HG03354 (cell line): ENCODE results near the gene MME.
"Not testable (repeated sequence)": the region's sequence is repeated elsewhere in the genome, so short reads cannot be mapped to it uniquely, and the experiment has no call there.

ENCODE experiments used
- ATAC-seq: cut with Tn5 transposase; IDR thresholded peaks from one replicate; pipeline ENCODE4 v1.9.1; 2021; ENCODE audit warnings: mild to moderate bottlenecking; ENCODE audit not compliant: unreplicated experiment, poor library complexity, severe bottlenecking

The MME gene

DNA sequence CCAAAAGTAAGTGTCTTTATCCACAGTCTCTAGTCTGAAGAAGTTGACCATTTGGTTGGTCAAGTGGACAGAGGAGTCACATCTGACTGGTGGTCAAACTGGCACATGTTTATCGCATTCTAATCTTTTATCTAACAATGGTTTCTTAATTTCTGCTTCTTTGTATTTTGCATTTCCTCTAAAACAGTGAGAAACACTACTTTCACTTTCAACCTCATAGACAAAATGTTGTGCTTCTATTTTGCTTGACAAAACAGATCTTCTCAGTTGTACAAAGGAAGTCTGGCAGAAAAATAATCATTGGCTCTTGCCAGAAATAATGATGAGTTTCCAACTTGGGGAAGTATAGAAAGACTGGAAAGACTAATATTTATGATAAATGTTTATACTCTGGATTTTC is 103.9 kb downstream of the MME start:
- ATAC-seq, result peak; percentile 69

DNA sequence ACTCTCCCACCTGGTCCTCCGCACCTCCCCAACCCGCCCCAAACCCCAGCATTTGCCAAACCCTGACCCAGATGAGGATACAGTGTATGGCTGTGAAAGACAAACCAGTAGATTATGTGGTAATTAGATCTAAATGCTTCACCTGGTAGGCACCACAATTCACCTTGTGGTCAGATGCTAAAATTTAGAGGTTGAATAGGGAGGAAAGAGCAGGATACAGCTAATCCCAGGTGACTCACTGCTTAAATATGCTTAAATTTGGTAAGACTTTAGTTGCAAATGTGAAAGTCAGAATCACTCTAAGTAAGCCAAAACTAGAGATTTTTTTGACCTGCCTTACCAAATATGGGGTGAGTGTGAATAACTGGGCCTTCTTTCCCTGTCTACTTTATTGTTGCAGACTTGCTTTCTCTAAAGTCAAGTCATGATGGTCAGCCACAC is 105.5 kb downstream of the MME start:
- no peak for ATAC-seq

DNA sequence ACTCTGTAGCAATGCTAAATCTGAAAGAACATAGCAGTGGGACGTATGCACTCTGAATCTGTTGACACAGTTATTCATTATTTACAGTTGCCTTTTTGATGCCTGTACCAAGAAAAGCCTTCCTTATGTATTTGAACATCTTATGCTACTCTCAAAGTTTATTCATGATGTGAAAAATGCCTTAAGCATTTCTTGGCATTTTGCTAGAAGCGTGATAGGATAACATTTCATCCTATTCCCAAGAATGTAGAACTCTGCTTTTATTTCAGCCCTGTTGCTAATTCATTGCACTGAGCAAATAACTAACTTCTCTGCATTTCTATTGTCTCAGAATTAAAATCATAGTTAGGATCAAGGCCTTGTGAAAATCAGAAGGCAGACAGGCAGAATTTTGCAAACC is 107.9 kb downstream of the MME start:
- no peak for ATAC-seq

DNA sequence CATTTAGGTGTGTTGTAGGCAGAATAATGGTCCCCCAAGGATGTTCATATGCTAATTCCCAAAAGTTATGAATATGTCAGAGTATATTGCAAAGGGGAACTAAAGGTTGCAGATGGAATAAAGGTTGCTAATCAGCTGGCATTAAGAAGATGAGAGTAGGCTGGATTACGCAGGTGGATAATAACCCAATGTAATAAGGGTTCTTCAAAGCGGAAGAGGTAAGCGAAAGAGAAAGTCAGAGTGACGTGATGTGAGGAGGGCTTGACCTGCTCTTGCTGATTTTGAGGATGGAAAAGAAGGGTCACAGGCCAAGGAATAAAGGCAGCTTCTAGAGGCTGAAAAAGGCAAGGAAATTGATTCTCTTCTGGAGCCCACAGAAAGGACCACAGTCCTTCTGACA is 109.4 kb downstream of the MME start:
- no peak for ATAC-seq

DNA sequence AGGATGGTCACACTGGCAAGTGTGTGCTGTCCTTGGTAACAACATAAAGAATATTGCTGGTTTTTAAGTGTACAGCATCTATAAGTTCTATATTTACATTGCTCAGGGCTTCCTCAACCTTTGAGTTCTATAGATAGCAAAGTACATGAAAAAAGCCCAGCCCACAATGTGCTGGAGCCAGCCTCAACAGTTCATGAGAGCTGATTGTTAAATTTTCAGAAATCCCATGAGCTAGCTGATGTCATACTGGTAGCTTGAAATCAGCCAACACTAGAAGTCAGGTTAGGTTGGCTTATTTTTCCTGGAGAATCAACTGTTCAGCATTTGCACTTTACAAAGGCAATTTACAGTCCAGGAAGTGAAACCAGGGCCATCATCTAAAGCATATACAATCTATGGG is 110.6 kb downstream of the MME start:
- ATAC-seq, result no peak

DNA sequence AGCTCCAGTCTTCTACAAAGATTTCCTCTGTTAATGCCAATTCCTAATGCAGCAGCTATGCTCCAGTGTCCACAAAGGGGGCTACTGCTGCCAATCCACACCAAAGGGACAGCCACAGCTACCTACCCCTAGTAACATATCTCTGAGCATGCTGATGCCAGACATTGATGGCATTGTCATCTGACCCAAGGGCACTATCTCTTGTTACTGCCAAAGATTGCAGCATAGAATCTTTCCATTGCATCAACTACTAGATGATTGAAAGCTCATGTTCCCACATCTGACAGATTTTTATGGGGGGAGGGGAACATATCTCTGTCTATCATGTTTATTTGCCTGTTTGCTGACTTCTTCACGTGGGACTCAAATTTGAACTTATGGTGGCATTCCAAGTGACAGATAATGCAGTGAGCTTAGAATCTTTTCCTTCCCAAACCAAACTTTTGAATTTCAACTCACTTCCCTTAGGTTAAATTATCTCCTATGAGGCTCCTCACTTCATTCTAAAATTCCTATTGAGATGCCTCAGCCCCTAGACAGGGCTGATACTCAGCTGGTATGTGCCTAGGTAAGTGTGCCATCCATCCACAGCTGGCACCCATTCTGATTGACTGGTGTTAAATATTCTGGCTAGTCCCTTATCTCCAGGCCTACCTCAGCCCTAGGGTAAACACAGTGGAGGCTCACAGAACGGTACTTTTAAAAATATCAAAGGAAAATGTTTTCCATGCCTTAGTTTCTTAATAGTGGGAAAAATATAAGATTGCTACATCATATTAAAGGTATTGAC is 113.0 kb downstream of the MME start:
- no peak for ATAC-seq

DNA sequence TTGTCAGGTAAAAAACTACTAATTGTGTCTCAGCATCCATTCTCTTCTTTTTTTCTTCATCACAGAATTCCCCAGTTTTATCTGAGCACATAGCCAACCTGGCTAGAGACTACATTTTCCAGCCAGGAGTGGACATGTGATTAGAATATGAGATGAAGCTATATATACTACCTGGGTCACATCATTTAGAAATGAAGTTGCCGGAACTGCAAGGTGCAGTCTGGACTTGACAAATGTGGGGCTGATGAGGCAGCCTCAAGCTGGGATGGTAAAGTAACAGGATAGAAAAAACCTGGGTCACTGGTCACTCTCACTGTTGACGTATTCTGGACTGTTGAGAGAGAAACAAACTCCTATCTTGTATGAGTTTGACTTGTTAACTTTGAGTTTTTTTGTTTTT is 113.7 kb downstream of the MME start:
- ATAC-seq, result no peak

DNA sequence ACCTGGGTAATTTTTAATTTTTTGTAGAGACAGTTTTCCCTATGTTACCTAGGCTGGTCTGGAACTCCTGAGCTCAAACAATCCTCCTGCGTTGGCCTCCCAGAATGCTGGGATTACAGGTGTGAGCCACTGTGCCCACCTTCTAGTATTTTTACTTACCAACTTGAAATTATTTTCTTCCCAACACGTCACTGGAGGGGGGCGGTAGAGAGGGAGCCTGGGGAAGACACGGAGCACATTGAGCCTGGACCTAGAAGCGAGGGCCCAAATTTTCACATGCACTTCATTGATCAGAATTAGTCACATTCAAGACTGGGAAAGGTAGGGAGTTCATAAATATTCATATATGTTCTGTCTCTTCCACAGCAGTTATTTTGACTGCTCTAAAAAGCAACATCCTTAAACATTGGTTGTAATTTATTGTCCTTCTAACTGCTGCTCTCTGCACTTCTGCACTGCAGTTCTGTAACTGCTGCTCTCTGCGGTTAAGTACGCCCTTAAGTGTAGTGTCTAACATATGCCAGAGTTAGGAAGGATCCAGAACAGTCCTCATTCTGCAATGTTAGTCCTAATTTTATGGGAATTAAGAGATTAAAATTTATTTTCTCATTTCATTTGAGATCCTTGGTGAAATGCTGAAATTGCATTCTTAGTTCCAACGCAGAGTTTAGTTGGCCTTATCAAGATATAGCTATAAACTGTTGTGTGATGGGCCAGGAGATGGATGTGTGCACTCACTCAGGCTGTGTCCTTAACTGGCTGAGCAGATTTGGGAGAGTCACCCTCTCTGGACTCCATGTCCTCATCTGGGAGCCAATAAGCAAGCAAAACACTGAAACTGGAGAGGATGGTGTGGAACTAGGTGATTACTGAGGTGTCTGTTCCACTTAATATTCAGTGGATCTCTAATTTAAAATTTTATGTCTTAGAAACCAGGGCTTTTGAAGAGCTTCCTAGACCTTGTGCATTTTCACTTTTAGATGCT is 115.1 kb downstream of the MME start:
- no peak for ATAC-seq

DNA sequence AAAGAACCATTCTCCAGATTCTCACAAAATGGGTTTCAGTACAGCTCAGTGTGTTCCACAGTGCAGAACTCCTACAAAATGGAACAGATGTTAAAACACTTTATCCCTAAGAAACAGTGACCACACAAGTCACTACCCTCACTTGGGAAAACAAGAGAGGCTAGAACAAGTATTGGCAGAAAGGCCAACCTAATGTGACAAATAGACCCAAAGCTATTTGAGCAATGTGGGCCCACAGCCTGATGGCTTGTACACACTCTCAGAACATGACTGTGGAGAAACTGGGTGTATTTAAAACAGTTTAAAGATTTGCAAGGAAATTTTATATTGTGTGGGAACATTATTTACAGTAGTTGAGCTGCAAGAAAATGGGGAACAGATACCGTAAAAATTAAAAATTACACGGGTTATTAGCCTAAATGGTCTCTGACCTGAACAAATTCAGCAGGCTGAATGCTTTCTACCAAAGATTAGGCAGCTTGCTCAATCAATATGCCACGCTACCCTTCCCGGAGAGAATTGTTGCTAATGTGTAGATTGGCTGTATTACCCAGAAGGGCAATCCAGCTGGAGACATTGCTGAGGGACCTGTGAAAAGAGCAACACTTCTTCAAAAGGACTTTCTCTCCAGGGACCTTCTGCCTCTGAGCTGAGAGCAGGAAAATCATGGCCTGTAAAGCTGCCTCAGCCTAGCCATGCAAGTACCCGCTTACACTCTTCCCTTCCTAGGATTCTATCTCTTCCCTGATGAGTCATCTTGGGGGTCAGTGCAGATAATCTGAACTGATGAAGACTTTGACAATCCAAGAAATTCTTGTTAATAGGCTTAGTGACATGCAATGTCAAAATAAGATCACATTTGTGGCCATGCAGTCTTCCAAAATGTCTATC is 116.3 kb downstream of the MME start:
- no peak for ATAC-seq

DNA sequence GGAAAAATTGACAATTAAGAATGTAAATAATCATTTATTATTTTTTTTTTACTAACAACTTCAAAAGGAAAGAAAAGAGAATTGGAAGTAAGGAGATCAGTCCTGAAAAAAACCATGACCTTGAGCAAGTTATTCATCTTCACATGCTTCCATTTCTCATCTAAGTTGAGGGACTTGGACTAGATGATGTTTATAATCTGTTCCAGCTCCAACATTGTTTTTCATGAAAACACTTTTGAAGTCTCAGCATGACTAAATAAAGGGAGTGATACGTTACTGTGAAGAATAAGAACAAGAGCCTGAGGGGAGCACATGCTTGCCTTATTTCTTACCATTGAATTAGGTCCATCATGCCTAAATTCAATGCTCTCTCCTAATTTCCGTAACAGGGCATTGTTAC is 117.7 kb downstream of the MME start:
- no peak for ATAC-seq

DNA sequence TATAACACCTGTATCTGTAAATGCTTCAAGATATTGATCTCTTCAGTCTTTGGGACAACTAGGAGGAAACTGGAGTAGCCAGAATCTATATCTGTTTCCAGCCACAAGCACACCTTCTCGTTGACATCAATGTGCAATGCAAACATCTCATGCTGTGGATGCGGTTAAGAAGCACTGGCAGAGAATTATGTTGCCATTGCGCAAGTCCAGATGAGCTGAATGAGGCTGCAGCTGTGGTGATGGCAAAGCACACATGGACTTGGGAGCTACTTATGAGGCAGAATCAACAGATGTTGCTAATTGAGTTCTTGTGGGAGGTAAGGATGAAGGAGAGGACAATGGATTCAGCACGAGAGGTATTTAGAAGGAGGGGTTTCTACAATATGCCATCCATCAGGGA is 122.5 kb downstream of the MME start:
- ATAC-seq, result no peak

DNA sequence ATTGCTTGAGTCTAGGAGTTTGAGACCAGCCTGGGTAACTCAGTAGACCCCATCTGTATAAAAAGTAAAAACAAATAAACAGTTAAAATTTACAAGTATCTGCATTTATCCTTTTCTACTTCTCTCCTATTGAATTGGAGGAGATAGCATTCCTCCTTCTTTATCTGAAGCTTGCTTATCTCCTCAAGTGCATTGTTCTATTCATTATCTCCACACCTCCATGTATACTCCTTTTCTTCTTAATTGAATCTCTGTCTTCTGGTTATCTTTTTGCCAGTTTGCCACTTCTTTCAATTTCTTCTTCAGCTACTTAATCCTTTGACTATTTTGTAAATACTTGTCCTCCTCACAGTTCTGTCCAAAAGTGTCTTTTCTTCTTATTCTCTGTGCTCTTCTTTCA is 124.7 kb downstream of the MME start:
- ATAC-seq, result no peak

DNA sequence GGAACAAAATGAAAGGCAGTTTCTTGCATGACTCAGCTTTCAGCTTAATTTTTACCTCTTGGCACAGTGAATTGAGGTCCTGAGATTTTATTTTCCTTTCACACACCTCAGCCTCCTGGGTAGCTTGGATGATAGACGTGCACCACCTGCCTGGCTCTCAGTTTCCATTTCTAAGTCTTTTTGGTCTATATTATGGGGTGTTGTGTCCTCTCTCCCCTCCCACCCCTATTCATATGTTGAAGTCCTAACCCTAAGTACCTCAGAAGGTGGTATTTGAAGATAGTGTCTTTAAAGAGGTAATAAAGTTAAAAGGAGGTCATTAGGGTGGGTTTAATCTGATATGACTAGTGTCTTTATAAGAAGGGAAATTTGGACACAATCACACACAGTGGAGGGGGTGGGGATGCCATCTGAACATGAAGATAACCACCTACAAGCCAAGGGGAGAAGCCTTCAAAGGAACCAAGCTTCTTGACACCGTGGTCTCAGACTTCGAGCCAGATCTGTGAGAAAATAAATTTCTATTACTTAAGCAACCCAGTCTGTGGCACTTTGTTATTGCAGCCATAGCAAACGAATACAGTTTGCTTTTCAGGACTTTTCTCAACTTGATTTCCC is 128.2 kb downstream of the MME start:
- ATAC-seq, result no peak

DNA sequence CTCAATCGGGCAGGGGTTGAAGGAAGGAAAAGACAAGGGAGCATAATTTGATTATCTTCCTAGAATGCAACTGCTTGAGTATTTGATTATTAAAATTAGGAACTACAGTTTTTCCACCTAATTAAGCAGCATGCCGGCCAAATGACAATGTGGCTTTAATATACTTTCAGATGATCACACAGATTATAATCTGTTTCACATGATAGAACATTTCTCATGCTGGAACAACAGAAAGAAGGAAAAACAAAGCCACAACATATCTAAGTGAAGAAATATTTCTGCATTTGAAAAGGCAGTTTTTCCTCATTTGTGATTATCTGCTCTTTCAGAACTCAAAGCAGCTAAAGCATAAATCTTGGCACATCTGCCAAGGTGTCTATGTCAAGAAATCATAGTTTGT is 130.6 kb downstream of the MME start:
- no peak for ATAC-seq

DNA sequence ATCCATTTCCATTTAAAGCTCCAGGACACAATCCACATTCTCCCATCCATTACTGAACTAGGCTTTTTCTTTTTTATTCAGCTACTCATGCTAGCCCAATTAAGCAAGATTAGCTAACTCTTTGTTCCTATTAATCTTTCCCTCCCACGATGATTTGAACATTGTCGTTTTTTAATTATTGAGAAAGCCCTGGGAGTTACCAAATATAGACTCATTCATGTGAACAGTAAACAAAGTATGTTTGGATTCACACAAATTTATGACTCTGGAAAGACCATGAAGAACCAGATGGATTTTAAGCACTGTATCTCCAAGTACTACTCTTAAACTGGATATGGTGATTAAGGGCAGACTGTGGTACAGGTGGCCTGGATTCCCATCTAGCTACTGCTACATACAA is 131.1 kb downstream of the MME start:
- ATAC-seq, result no peak

DNA sequence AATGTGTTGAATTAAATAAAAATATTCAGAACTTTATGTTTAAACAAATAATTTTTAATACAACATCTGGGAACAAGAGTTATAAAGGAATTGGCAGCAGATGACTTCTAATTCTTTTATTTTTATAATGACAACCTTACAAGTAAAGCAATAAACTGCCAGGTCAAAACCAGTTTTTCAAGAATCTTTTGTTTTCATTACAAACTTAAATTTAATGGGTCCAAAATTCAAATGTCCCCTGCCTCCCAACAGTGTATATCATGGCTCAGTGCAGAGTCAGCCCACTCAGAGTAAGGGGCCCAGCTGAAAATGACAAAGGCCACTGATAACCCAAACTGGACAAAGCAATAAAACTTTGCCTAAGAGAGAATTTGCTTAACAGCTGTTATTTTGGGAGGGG is 131.8 kb downstream of the MME start:
- ATAC-seq, result no peak

DNA sequence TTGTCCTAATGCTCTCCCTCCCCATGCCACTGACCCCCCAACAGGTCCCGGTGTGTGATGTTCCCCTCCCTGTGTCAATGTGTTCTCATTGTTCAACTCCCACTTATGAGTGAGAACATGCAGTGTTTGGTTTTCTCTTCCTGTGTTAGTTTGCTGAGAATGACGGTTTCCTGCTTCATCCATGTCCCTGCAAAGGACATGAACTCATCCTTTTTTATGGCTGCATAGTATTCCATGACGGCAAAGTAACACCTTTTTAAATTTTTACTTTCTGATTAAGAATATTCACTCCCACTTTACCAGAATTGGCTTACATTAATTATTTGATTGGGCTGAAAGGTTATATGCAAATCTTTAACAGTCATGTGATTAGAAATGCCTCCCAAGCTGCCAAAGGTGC is 135.9 kb downstream of the MME start:
- ATAC-seq, result not testable (repeated sequence)

DNA sequence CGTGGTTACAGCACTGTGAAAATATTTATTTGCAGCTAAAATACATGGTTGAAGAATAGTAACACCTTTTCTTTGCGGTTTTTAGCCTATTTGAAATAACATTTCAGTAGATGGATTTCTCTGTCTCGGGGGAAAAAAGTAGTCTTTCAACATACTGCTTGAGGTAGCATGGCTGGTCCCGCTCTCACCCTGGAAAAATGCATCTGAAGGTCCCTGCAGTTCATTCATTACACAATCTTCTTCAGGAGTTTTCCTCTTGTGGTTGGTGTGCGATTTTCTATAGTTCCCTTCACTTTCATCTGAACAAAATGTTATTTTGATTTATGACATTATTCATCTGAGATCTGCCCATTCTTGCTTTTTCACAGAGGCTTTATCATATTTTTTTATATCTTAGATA is 137.5 kb downstream of the MME start:
- ATAC-seq, result no peak

DNA sequence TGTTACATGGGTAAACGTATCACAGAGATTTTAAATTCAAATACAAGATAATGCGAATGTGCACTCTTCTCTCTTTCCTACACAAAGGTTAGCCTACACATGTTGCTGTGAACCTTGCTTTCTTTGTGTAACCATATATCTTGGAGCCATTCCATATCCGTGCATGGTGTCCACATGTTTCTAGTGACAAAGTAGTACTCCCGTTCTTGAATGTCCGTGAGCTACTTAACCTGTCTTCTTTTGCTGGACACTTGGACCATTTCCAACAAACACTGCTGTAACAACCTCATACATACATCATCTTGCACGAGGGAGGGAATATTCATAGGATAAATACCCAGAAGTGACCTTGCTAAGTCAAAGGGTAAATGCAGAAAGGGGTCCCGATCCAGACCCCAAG is 138.3 kb downstream of the MME start:
- ATAC-seq, result no peak

DNA sequence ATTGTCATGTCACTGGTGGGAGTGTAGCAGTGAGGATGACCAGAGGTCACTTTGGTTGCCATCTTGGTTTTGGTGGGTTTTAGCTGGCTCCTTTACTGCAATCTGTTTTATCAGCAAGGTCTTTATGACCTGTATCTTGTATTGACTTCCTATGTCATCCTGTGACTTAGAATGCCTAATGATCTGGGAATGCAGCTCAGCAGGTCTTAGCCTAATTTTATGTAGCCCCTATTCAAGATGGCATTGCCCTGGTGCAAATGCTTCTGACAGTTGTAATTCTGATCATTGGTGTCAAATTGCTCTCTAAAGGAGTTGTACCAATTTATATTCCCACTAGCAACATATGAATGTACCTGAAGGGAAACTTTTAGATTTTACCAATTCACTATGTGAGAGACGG is 139.0 kb downstream of the MME start:
- ATAC-seq, result no peak
